Gastroesophageal sphincter (tissue), 4 donors: ENCODE measurements around the gene EFHC2. TPM values are rescaled to one million over a fixed set of nuclear protein-coding genes. Genes with fewer than 3 reads are reported as not detected.

Source experiments
- ATAC-seq: fragments of 150-250 bp; one replicate; pipeline ENCODE4 v1.9.1; 2016; ENCODE audit warnings: mild to moderate bottlenecking, moderate library complexity
- H3K27ac ChIP-seq, 4 donors: fragments of 200-600 bp; sonication (generic) in 3 of 4; 1 replicate in 3 of 4; 2 replicates in 1 of 4; pipeline ENCODE4 v1.5.1; 2016 to 2019
- H3K27me3 ChIP-seq: fragments of 200-600 bp; sonication (generic); one replicate; pipeline ENCODE4 v1.5.1; 2019
- H3K36me3 ChIP-seq, 2 donors: fragments of 200-600 bp; sonication (generic); one replicate each; pipeline ENCODE4 v1.5.1; 2019; ENCODE audit warnings: control low read depth in 1 of 2
- H3K4me1 ChIP-seq, 3 donors: fragments of 200-600 bp; sonication (generic); 1 replicate in 2 of 3; 2 replicates in 1 of 3; pipeline ENCODE4 v1.5.1; 2016 to 2019; ENCODE audit warnings: control low read depth in 2 of 3
- H3K4me3 ChIP-seq, 2 donors: fragments of 200-600 bp; sonication (generic); one replicate each; pipeline ENCODE4 v1.5.1; 2019; ENCODE audit warnings: mild to moderate bottlenecking in 1 of 2, moderate library complexity in 1 of 2
- H3K9me3 ChIP-seq, 3 donors: fragments of 200-600 bp; sonication (generic); one replicate each; pipeline ENCODE4 v1.5.1; 2017 to 2019; ENCODE audit warnings: control low read depth in 2 of 3
- CTCF ChIP-seq, 4 experiments: fragments of 200-600 bp in 2 of 4; fragments of 450-650 bp in 2 of 4; sonication (generic) in 1 of 4; IDR thresholded peaks; one replicate each; pipeline ENCODE4 v1.5.1; 2017 to 2019; ENCODE audit warnings: antibody characterized with exemption in 4 of 4, mild to moderate bottlenecking in 2 of 4, moderate library complexity in 2 of 4
- EP300 ChIP-seq: sonication (generic); formaldehyde crosslinking; IDR thresholded peaks from one replicate; pipeline ENCODE4 v1.6.1; 2017; ENCODE audit warnings: antibody characterized with exemption, mild to moderate bottlenecking
- POLR2A ChIP-seq, 2 donors: fragments of 450-650 bp; IDR thresholded peaks; one replicate each; pipeline ENCODE4 v1.6.1; 2017; ENCODE audit warnings: antibody characterized with exemption in 2 of 2, mild to moderate bottlenecking in 2 of 2, moderate library complexity in 1 of 2
- POLR2AphosphoS5 ChIP-seq: sonication (generic); formaldehyde crosslinking; IDR thresholded peaks from one replicate; pipeline ENCODE4 v1.6.1; 2017; ENCODE audit warnings: antibody characterized with exemption
- WGBS, 2 donors: methylation state at CpG; one replicate each; pipeline ENCODE4 v1.1.5; 2018; ENCODE audit warnings: low coverage in 1 of 2; 5-methylcytosine and 5-hydroxymethylcytosine counted together
- total RNA-seq, 4 donors: library from RNA; depleted of rRNA; stranded (reverse); fragments of >200 nt; gene quantifications; one replicate each; pipeline ENCODE4 v1.1.0, GENCODE V29; 2016

Gene EFHC2
- 10 to 100 TPM in 2 of 4 donors, 1 to 10 TPM in 2; 2.7 to 15.9 (median 8.7) TPM for total RNA-seq

- Histone ChIP-seq H3K27me3 (no peaks in the 10 kb centered on the region), H3K4me3 (peak within 1 kb of the TSS; percentile 43 to 59), H3K4me1 (peaks cover 0 to 5% (median 0%) of the 10 kb centered on the region in 3 donors), H3K9me3 (no peaks in the 10 kb centered on the region), H3K36me3 (no peaks in the 10 kb centered on the region), H3K27ac (peak within 1 kb of the TSS in 3 of 4 donors; percentile 0 to 55 (median 51))
- peak; percentile 65 for ATAC-seq
- no peak for TF ChIP-seq POLR2A (IDR thresholded peaks at IDR 0.05)
- no peak for TF ChIP-seq POLR2AphosphoS5
- TF ChIP-seq EP300 = no peak
- TF ChIP-seq CTCF (IDR thresholded peaks at IDR 0.05) = no peak
- 14 to 15% methylated on average over 9 to 10 of the region's 39 CpGs for WGBS, 2 donors
Measured at GRCh38 chrX:44343412-44344141, at the start of gene EFHC2. Gene EFHC2, minus strand, starts transcription at chrX:44343672. Its CDS starts 84 bp downstream, at chrX:44343588.

- no peaks in the 10 kb centered on the region for H3K9me3 ChIP-seq
- no peaks in the 10 kb centered on the region for H3K27me3 ChIP-seq
- no peak for ATAC-seq
- TF ChIP-seq POLR2AphosphoS5 = no peak
- no peak for TF ChIP-seq CTCF (IDR thresholded peaks at IDR 0.05)
- H3K4me3 ChIP-seq = no peak overlapping the region
- H3K4me1 ChIP-seq = no peaks in the 10 kb centered on the region
- H3K27ac ChIP-seq = no peak overlapping the region
- no peaks in the 10 kb centered on the region for H3K36me3 ChIP-seq
- 63 to 70% methylated on average over 1 of the region's 1 CpG for WGBS, 2 donors
Measured at GRCh38 chrX:44392767-44393166, 49.3 kb upstream of the EFHC2 start.

- TF ChIP-seq POLR2A (IDR thresholded peaks at IDR 0.05) (no peak), EP300 (no peak), CTCF (IDR thresholded peaks at IDR 0.05) (no peak), POLR2AphosphoS5 (no peak)
- Histone ChIP-seq H3K9me3 (no peaks in the 10 kb centered on the region), H3K36me3 (no peaks in the 10 kb centered on the region), H3K27me3 (no peaks in the 10 kb centered on the region), H3K27ac (no peak overlapping the region), H3K4me3 (no peak overlapping the region), H3K4me1 (no peaks in the 10 kb centered on the region)
- ATAC-seq = no peak
- WGBS, 2 donors = 66 to 68% methylated on average over 2 to 3 of the region's 4 CpGs
Measured at GRCh38 chrX:44384688-44385338, 41.3 kb upstream of the EFHC2 start.

- no peaks in the 10 kb centered on the region for H3K9me3 ChIP-seq
- H3K27ac ChIP-seq = no peak overlapping the region
- no peak for ATAC-seq
- WGBS, 2 donors = 63% methylated on average over 1 of the region's 1 CpG; no CpG with 5 or more reads in 1 of the 2 donors
- H3K4me3 ChIP-seq = no peak overlapping the region
- H3K36me3 ChIP-seq = no peaks in the 10 kb centered on the region
- H3K4me1 ChIP-seq = no peaks in the 10 kb centered on the region
- H3K27me3 ChIP-seq = no peaks in the 10 kb centered on the region
- TF ChIP-seq POLR2AphosphoS5 (no peak), POLR2A (IDR thresholded peaks at IDR 0.05) (no peak), EP300 (no peak), CTCF (IDR thresholded peaks at IDR 0.05) (no peak)
Measured at GRCh38 chrX:44382871-44383270, 39.4 kb upstream of the EFHC2 start.

- no peak for TF ChIP-seq CTCF (IDR thresholded peaks at IDR 0.05)
- no peak for TF ChIP-seq POLR2A (IDR thresholded peaks at IDR 0.05)
- TF ChIP-seq EP300 = no peak
- no peak for TF ChIP-seq POLR2AphosphoS5
- ATAC-seq = no peak
- no peaks in the 10 kb centered on the region for H3K27me3 ChIP-seq
Measured at GRCh38 chrX:44352758-44353157, 9.3 kb upstream of the EFHC2 start.

More at GRCh38 chrX:44352758-44353157, 9.3 kb upstream of the EFHC2 start:
- Histone ChIP-seq H3K36me3 (no peaks in the 10 kb centered on the region), H3K4me3 (no peak overlapping the region), H3K4me1 (no peaks in the 10 kb centered on the region), H3K27ac (no peak overlapping the region), H3K9me3 (no peaks in the 10 kb centered on the region)
- 37 to 77% methylated on average over 2 to 4 of the region's 5 CpGs for WGBS, 2 donors
